Lower leg skin (tissue), 3 donors: ENCODE measurements around the gene WNT7A.

ENCODE experiments used
- CTCF ChIP-seq, 3 donors: fragments of 450-650 bp; IDR thresholded peaks; one replicate each; pipeline ENCODE4 v1.5.1; 2016; ENCODE audit warnings: antibody characterized with exemption in 3 of 3, mild to moderate bottlenecking in 3 of 3, moderate library complexity in 2 of 3
- POLR2A ChIP-seq, 2 donors: fragments of 450-650 bp; IDR thresholded peaks; one replicate each; pipeline ENCODE4 v1.6.1; 2016 to 2017; ENCODE audit warnings: antibody characterized with exemption in 2 of 2, mild to moderate bottlenecking in 1 of 2, moderate library complexity in 1 of 2

GRCh38 chr3:13767030-13767429 lies 112.8 kb downstream of the WNT7A start:
- no peak for TF ChIP-seq CTCF (IDR thresholded peaks at IDR 0.05)
- no peak for TF ChIP-seq POLR2A (IDR thresholded peaks at IDR 0.05)
